AG04450 (cell line): Measurements from ENCODE around the gene PDE4D. TPM values are rescaled to one million over a fixed set of nuclear protein-coding genes. Genes with fewer than 3 reads are reported as not detected.

Experiments used
- CTCF ChIA-PET: fragments of 300-600, 350-600 bp; formaldehyde crosslinking; extraction: SDS; loops from one replicate; lab custom pipeline; 2022; ENCODE audit warnings: antibody characterized with exemption, inconsistent platforms; lab: Charles Lee
- POLR2A ChIA-PET: fragments of 350-600 bp; formaldehyde crosslinking; extraction: SDS; loops from one replicate; lab custom pipeline; 2021; ENCODE audit warnings: antibody characterized with exemption, inconsistent platforms; lab: Yijun Ruan, JAX
- DNase-seq: peaks from one replicate; pipeline ENCODE4 v3.0.0-alpha.2; 2011; ENCODE audit warnings: low read depth, low spot score
- H3K27ac ChIP-seq: one replicate; pipeline ENCODE4 v1.5.1; 2012; ENCODE audit warnings: low read depth, low read length, control low read depth
- H3K27me3 ChIP-seq: one replicate; pipeline ENCODE4 v1.6.0; 2012; ENCODE audit warnings: low read length; ENCODE audit not compliant: control insufficient read depth, insufficient read depth
- H3K4me3 ChIP-seq: 2 replicates; pipeline ENCODE4 v1.5.1; 2011; ENCODE audit warnings: mild to moderate bottlenecking, low read depth, low read length, control low read depth
- H3K9me3 ChIP-seq: 2 replicates; pipeline ENCODE4 v1.5.1; 2012; ENCODE audit warnings: low read length; ENCODE audit not compliant: control insufficient read depth, insufficient read depth
- CTCF ChIP-seq: IDR thresholded peaks from 2 replicates; pipeline ENCODE4 v1.5.1; 2011; ENCODE audit warnings: low read depth, low read length, control low read depth, inconsistent platforms
- polyA plus RNA-seq: library from polyadenylated mRNA; depleted of rRNA; stranded (reverse); fragments of >200 nt; gene quantifications from 2 replicates; pipeline ENCODE4 v1.2.3, GENCODE V29; 2011

The PDE4D gene
- polyA plus RNA-seq, 1 experiment = 12.0 TPM

- no peak for DNase-seq
- no peak overlapping the region for H3K27ac ChIP-seq
- H3K27me3 ChIP-seq = no peaks in the 10 kb centered on the region
- ChIA-PET POLR2A (no interaction called here), CTCF (interaction anchor here (0.6 kb wide), 1 partner anchor 243 kb away, joined by 3 read pairs; no protein-coding TSS in a partner anchor)
- TF ChIP-seq CTCF = no peak
- no peaks in the 10 kb centered on the region for H3K9me3 ChIP-seq
- H3K4me3 ChIP-seq = no peak overlapping the region
These were observed 631.6 kb downstream of the PDE4D start for GRCh38 chr5:59261969-59262368.

GRCh38 chr5:59260973-59261372 is 632.6 kb downstream of the PDE4D start:
- no peak for TF ChIP-seq CTCF
- Histone ChIP-seq H3K9me3 (no peaks in the 10 kb centered on the region), H3K4me3 (no peak overlapping the region), H3K27ac (no peak overlapping the region), H3K27me3 (no peaks in the 10 kb centered on the region)
- no peak for DNase-seq
- ChIA-PET POLR2A (no interaction called here), CTCF (no interaction called here)

- Histone ChIP-seq H3K27ac (no peak overlapping the region), H3K9me3 (no peaks in the 10 kb centered on the region)
- POLR2A ChIA-PET = no interaction called here
These were observed 633.3 kb downstream of the PDE4D start for GRCh38 chr5:59260200-59260599.

GRCh38 chr5:59259237-59259636 is 634.3 kb downstream of the PDE4D start:
- H3K27me3 ChIP-seq = no peaks in the 10 kb centered on the region
- ChIA-PET POLR2A (no interaction called here), CTCF (interaction anchor here (1.3 kb wide), 1 partner anchor 86 kb away, joined by 3 read pairs; no protein-coding TSS in a partner anchor)
- DNase-seq = no peak
- H3K4me3 ChIP-seq = no peak overlapping the region
- TF ChIP-seq CTCF = no peak
- H3K27ac ChIP-seq = no peak overlapping the region
- no peaks in the 10 kb centered on the region for H3K9me3 ChIP-seq

More at GRCh38 chr5:59260200-59260599, 633.3 kb downstream of the PDE4D start:
- CTCF ChIA-PET = no interaction called here
- no peak for DNase-seq
- no peak for TF ChIP-seq CTCF
- no peaks in the 10 kb centered on the region for H3K27me3 ChIP-seq
- H3K4me3 ChIP-seq = no peak overlapping the region

- Histone ChIP-seq H3K4me3 (no peak overlapping the region), H3K9me3 (no peaks in the 10 kb centered on the region), H3K27ac (no peak overlapping the region), H3K27me3 (no peaks in the 10 kb centered on the region)
- no peak for TF ChIP-seq CTCF
- DNase-seq = no peak
- CTCF ChIA-PET = no interaction called here
- POLR2A ChIA-PET = no interaction called here
These were observed 635.8 kb downstream of the PDE4D start for GRCh38 chr5:59257488-59258400.
